GM18502 (cell line): Measurements from ENCODE around the gene CTNNA3.

Source experiments
- ATAC-seq: cut with Tn5 transposase; IDR thresholded peaks from one replicate; pipeline ENCODE4 v1.9.1; 2021; ENCODE audit warnings: mild to moderate bottlenecking; ENCODE audit not compliant: unreplicated experiment, poor library complexity

Gene CTNNA3

GRCh38 chr10:66637273-66638036 is 1058.5 kb downstream of the CTNNA3 start:
- no peak for ATAC-seq

- no peak for ATAC-seq
Observed at GRCh38 chr10:66629996-66630395, 1066.0 kb downstream of the CTNNA3 start.

DNA sequence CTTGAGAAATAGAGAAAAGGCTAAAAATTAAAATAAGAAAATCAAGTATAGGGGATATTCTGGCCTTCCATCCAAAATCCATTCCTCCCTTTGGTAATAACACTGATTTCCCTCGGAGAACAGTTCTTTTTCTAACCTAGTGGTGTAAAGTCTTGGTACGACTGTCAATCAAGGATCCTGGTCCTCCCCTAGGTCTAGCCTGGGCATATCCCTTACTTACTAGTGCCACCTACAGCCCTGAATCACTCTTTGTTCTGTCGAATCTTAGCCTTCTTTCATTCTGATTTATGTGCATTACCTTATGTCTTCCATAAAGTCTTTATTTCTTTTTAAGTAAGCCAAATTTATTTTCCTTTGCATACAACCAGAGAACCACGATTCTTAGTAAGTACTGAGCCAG is 1068.8 kb downstream of the CTNNA3 start:
- ATAC-seq, result peak; percentile 88

DNA sequence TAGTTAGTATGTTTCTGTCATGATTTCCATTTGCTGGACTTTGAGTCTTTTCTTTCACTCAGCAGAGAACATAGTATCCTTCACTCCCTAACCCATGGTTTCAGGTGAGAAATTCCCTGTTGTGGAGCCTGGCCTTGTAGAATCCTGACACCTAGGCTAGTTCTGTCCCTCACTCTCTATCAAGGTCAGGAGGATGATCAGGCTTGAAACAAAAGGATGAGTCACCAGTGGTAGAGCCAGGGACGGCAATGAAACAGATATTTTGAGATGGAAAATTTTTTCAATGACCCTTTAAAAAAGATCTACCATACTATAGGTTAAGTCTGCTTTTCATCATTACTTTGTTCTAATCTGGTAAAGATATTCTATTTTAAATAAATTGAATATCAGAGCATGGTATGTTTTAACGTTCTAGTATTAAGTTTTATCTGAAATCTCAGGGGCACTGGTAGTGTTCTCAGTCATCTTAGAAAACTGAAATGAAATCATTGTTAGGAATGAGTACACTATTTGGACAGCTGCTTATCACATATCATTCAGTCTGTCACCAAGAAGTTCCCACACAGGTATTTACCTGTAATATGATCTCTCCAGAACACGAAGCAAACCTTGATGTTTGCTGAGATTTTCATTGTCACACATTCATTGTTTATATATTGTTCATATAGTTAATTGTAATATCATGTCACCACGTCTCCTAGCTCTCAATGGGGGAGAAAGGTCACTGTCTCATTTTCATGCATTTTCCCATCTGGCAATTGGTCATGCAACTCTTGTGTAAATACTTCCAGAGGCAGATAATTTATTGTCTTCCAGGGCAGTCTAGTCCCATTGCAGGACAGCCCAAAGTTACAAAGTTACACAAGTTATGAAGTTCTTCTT is 1070.0 kb downstream of the CTNNA3 start:
- no peak for ATAC-seq

GRCh38 chr10:66622050-66622449 is 1073.9 kb downstream of the CTNNA3 start:
- no peak for ATAC-seq

GRCh38 chr10:66604195-66604594 is 1091.8 kb downstream of the CTNNA3 start:
- ATAC-seq, result no peak

GRCh38 chr10:66591865-66592264 is 1104.1 kb downstream of the CTNNA3 start:
- no peak for ATAC-seq

- ATAC-seq, result no peak
Observed at GRCh38 chr10:66587680-66588050, 1108.3 kb downstream of the CTNNA3 start.

DNA sequence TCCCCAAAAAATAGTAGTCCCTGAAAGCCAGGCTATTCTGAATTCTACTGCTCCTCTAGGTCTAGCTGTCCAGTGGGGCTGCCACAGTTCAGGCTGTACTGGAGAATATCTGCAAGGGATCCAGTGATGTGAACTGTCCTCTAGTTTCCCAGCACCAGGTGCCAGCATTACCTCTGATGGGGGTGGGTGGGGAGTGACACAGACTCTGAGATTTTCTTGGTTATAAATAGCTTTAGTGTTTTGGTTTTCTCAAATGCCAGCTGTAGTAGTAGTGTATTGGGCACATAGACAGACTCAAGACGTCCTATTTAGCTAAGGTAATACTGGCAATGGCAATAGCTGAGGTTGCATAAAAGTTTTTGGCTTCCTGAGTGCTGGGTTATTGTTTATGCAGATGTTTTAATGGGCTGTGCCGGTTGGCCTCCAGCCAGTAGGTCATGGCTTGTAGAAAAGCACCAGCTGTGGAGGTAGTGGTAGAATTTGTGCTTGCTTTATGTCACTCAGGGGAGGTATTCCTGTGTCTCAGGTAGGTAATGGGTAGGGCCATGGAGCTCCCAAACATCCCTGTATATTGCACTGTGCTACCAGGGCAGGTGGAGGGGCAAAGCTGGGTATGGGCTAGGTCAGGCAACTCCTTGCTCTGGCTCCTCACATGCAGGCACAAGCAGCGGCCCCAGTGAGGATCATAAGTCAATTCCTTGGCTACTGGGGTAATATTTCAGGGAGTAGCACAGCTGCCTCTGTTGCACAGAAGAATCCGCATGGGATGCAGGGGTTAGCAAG is 1108.9 kb downstream of the CTNNA3 start:
- ATAC-seq, result no peak

DNA sequence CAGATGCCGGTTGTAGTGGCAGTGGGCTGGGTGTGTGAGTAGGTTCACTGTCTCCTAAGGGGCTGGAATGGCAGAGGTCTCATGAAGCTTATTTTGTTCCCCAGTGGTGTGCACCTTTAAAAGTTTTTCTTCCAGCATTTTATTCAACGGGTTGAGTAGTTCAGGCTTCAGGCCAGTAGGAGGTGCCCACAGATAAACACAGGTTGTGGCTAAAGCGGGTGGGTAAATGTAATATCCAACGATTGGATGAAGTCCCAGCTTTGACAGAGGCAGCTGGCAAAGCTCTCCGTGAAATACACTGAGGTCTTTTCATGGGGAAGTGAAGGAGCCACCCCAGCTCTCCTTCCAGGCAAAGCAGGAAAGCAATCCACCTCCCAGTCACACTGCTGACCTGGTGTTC is 1109.9 kb downstream of the CTNNA3 start:
- no peak for ATAC-seq

DNA sequence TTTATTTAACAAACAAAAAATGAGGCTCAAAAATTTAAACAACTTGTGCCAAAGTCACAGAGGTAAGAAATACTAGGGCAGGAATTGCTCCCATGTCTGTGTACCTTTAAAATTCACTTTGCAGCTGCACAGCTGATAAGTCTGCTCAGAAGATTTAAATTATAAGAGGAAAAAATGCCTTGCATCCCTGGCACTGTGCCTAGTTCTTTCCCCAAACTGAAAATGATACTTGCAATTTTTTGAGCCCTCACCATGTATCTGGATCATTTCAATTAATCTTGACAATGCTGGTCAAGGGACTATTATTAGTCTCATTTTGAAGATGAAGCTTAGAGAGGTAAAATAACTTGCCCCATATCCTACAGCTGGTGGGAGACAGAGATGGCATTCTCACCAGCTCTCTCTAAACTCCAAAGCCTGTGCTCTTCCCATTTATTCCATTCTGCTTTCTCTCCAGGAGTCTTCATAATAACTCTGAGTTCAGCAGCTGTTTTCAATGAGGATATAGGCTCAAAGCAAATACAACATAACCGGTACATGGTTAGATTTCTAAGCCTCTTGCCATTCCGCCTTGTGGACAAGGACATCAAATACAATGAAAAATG is 1120.6 kb downstream of the CTNNA3 start:
- ATAC-seq, result no peak

DNA sequence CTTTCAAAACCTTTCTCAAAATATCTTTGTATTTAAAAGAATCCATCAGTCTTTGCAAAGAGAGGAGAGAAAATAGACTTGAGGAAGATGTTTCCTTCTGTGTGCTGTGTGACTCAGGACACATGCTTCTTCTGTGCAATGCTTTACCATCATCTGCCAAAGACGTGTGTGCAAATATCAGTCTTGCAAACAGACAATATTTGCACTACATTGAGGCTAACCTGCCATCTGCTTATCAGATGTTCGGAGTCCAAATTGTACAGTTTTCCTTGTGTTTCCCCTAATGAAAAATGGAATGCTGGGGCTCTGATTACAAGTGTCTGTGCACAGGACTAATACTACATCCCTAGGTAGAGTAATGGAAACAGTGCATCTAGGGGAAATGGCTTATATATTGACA is 1123.3 kb downstream of the CTNNA3 start:
- ATAC-seq, result no peak

- no peak for ATAC-seq
Observed at GRCh38 chr10:66565999-66566398, 1130.0 kb downstream of the CTNNA3 start.

DNA sequence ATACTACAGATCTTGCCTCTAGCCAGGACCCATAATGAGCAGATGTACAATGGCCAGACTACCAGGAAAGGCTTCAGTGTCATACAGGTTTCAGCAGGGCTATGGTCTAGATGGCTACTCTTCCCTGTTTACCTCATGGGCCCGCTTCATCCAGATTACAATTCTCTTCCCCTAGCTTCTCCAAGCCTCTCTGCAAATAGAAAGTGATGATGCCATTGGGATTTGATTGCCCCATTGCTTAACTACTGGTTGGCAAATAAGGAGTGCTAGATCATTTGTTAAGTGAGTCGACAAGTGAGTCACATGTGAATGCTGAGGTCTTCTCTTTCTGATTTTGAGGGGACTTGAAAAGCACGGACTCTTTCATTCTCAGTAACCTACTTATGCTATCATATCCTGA is 1131.7 kb downstream of the CTNNA3 start:
- no peak for ATAC-seq

DNA sequence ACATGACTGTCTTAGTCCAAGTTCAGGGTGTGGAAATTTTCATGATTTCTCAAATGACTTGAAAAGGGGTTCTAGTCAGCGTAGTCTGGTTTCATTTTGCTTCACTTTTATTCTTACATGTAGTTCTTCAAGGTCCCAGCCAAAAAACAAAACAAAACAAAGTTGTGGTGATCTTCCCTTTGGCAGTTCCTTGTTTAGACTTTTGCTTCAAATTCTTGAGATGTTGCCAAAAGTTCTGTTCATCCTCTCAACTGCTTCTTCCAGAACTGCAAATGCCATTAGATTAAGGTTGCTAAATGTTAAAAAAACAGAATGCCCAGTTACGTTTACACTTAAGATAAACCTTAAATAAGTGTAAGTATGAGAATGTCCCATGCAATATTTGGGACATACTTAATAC is 1140.9 kb downstream of the CTNNA3 start:
- ATAC-seq, result no peak

GRCh38 chr10:66552331-66552730 is 1143.7 kb downstream of the CTNNA3 start:
- ATAC-seq, result no peak

DNA sequence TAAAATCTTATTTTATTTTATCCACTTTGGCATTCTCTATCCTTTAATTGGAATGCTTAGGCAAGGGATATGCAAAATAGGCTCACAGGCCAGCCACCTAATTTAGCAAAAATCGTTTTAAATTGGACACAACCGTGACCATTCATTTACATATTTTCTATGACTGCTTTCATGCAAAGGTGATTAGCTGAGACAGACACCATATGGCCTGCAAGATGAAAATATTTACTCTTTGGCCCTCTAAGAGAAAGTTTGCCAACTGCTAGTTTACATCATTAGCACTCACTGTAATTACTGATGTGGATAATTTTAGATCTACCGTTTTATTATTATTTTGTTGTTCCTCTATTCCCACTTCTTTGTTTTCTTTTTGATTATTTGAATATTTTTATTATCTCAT is 1145.6 kb downstream of the CTNNA3 start:
- ATAC-seq, result no peak

DNA sequence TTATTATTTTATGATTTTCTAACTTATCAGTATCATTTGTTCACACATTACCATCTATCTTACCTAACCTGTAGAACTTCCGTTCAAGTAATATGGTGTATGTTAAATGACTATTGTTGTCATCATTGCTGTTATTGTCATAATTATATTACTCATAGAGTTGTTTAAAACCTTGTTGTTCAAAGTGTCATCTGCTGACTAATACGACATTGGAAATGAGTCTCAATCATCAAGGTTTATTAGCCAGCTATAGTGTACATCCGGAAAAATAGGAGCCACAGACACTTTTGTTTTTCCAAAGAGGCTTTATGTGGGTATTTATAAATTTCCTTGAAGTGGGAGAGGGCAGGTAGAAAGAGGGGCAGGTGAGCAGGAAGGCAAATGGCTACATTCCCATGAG is 1157.1 kb downstream of the CTNNA3 start:
- ATAC-seq, result no peak

DNA sequence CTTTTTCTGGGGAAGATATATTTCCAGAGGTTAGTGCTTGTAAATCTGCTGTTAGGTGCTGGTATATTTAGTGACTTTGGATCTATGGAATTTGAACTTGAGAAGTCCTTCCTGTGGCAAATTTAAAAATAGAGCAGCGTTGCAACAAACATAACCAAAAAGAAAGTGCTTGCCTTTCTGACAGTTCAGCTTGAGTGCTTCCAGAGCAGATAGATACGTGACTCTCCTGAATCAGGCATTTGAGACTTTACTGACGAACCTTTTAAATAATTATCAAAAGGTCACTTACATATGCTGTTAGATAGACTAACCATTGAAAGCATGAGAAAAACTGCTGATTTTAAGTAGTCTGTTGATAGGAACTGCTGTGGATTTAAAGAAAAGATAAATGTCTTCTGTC is 1157.6 kb downstream of the CTNNA3 start:
- ATAC-seq, result no peak

GRCh38 chr10:66537186-66537585 is 1158.8 kb downstream of the CTNNA3 start:
- no peak for ATAC-seq
